SU-DHL-6 (cell line): ENCODE data around the gene NTPCR.

Experiments used
- H2AFZ ChIP-seq: fragments of 200-600 bp; sonication (generic); 2 replicates; pipeline ENCODE4 v1.6.1; 2014; ENCODE audit warnings: low read depth, mild to moderate bottlenecking, moderate library complexity, mixed read lengths, antibody characterized with exemption, low read length; ENCODE audit not compliant: severe bottlenecking
- H3F3A ChIP-seq: fragments of 200-600 bp; shearing (Covaris generic); 2 replicates; pipeline ENCODE4 v1.6.0; 2016; ENCODE audit warnings: antibody characterized with exemption, mild to moderate bottlenecking; ENCODE audit not compliant: insufficient read depth
- H3K27ac ChIP-seq: fragments of 200-600 bp; sonication (generic); 2 replicates; pipeline ENCODE4 v1.5.1; 2016; ENCODE audit warnings: low read depth, mild to moderate bottlenecking, low read length, moderate library complexity, mixed read lengths
- H3K27me3 ChIP-seq: fragments of 200-600 bp; sonication (generic), shearing (Covaris generic); 2 replicates; pipeline ENCODE4 v1.6.0; 2014; ENCODE audit warnings: mild to moderate bottlenecking, low read length
- H3K36me3 ChIP-seq: fragments of 200-600 bp; sonication (generic); 2 replicates; pipeline ENCODE4 v1.6.1; 2014; ENCODE audit warnings: mild to moderate bottlenecking, low read length, mixed read lengths
- H3K4me2 ChIP-seq: fragments of 300-600, 200-600 bp; shearing (Covaris generic), sonication (generic); 2 replicates; pipeline ENCODE4 v1.6.0; 2014; ENCODE audit warnings: low read length, low read depth, mild to moderate bottlenecking; ENCODE audit not compliant: poor library complexity, severe bottlenecking
- H3K4me3 ChIP-seq: fragments of 200-600 bp; sonication (generic); 2 replicates; pipeline ENCODE4 v1.5.1; 2014; ENCODE audit warnings: antibody characterized with exemption, low read length, mild to moderate bottlenecking, mixed read lengths; ENCODE audit not compliant: insufficient read depth, poor library complexity, severe bottlenecking
- H3K79me2 ChIP-seq: fragments of 200-600 bp; sonication (generic); 2 replicates; pipeline ENCODE4 v1.6.1; 2014; ENCODE audit warnings: mild to moderate bottlenecking, low read length, moderate library complexity; ENCODE audit not compliant: insufficient read depth
- H3K9ac ChIP-seq: fragments of 200-600 bp; sonication (generic); 2 replicates; pipeline ENCODE4 v1.7.0; 2014; ENCODE audit warnings: mild to moderate bottlenecking, low read length
- H3K9me2 ChIP-seq: fragments of 200-600 bp; sonication (generic); replicated peaks from 2 replicates; pipeline ENCODE4 v1.6.1; 2014; ENCODE audit warnings: low read length; ENCODE audit not compliant: insufficient read depth
- H3K9me3 ChIP-seq: fragments of 200-600 bp; sonication (generic); 2 replicates; pipeline ENCODE4 v1.6.1; 2014; ENCODE audit warnings: low read length, mixed read lengths; ENCODE audit not compliant: insufficient read depth
- H4K20me1 ChIP-seq: fragments of 200-600 bp; sonication (generic); 2 replicates; pipeline ENCODE4 v1.6.1; 2014; ENCODE audit warnings: low read depth, mild to moderate bottlenecking, antibody characterized with exemption, low read length, moderate library complexity, mixed read lengths
- EZH2phosphoT487 ChIP-seq: fragments of 200-600 bp; sonication (generic), shearing (Covaris generic); conservative IDR thresholded peaks from 2 replicates; pipeline ENCODE4 v1.6.1; 2018; ENCODE audit warnings: mild to moderate bottlenecking, antibody characterized with exemption, low read length, moderate library complexity, mixed read lengths
- TF ChIP-seq, protein P1 (sequence below): fragments of 200-600 bp; sonication (generic); IDR thresholded peaks from one replicate; pipeline ENCODE4 v1.5.1; 2017; ENCODE audit warnings: antibody characterized with exemption, mild to moderate bottlenecking, low read length, moderate library complexity; ENCODE audit not compliant: insufficient read depth, poor library complexity, severe bottlenecking

Gene NTPCR

DNA sequence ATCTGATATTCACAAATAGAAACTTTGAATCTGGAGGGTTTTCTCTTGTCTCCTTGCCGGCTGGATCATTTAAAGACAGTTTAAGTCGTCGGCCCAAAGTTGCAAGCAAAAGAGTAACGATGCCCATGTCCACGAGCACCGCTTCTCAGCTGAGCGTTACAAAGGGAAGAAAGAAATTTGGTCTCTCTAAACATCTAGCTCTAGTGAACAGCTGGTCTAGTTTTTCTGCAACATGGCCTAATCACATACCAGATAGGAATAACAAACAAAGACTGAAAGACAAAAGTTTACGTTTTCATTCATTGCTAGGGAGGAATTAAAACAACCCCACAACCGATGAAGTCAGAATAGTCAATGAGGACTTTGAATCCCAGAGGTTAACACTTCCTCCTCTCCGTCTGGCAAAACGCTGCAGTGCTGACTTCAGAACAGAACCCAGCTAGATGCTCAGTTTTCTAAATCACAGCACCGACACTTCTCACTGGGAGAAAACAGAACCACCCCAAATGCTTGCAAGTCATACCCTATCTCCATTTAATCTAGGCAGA, 69.4 kb downstream of the NTPCR start:
- H4K20me1 ChIP-seq: no peaks in the 10 kb centered on the region
- no peak overlapping the region for H3K9ac ChIP-seq
- no peak overlapping the region for H3K4me3 ChIP-seq
- no peaks in the 10 kb centered on the region for H3K9me3 ChIP-seq
- no peaks in the 10 kb centered on the region for H3K36me3 ChIP-seq
- H2AFZ ChIP-seq: no peak overlapping the region
- no peaks in the 10 kb centered on the region for H3K27me3 ChIP-seq
- H3K4me2 ChIP-seq: no peak overlapping the region
- H3K27ac ChIP-seq: no peak overlapping the region
- no peaks in the 10 kb centered on the region for H3F3A ChIP-seq
- H3K9me2 ChIP-seq: no peaks in the 10 kb centered on the region
- no peaks in the 10 kb centered on the region for H3K79me2 ChIP-seq
- TF ChIP-seq, protein P1, sequence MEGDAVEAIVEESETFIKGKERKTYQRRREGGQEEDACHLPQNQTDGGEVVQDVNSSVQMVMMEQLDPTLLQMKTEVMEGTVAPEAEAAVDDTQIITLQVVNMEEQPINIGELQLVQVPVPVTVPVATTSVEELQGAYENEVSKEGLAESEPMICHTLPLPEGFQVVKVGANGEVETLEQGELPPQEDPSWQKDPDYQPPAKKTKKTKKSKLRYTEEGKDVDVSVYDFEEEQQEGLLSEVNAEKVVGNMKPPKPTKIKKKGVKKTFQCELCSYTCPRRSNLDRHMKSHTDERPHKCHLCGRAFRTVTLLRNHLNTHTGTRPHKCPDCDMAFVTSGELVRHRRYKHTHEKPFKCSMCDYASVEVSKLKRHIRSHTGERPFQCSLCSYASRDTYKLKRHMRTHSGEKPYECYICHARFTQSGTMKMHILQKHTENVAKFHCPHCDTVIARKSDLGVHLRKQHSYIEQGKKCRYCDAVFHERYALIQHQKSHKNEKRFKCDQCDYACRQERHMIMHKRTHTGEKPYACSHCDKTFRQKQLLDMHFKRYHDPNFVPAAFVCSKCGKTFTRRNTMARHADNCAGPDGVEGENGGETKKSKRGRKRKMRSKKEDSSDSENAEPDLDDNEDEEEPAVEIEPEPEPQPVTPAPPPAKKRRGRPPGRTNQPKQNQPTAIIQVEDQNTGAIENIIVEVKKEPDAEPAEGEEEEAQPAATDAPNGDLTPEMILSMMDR: no peak
- TF ChIP-seq EZH2phosphoT487: no peak

DNA sequence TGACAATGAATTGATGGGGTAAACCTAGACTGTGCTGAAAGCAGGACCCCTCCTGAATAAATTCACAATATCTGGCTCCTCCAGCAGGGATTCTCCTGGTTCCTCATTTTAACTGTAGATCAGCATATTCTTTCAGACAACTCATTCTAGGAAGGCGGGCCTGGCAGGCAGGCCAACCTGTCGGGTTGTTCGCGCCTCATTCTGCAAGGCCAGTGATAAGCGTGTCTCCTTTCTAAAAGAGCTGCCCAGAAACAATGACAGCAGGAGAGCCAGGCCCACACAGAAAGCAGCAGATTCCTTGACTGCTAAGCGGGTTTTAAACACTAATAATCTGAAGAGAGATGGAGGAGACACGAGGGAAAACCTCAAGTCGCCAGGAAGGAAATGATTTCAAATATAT, 70.0 kb downstream of the NTPCR start:
- H3K27ac ChIP-seq: no peak overlapping the region

DNA sequence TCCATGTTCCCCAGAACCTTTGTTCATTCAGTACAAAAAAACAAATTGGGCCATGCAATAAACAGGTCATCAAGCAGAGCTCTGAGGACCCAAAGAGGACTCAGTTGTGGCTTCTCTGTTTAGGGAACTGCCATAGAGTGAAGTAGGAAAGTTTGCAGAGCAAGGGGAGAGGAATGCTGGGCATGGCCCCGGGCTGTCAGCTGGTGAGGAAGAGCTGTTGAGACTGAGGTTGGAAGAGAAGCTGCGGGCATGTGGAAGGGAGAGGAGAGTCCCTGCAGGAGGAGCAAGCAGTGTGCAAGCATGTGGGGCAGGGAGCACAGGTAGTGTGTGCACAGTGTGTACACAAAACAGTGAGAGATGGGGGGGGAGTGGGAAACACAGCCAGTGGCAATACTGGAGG, 71.8 kb downstream of the NTPCR start:
- Histone ChIP-seq H3K4me3 (no peak overlapping the region), H3K27me3 (no peaks in the 10 kb centered on the region), H3K36me3 (no peaks in the 10 kb centered on the region), H3K79me2 (no peaks in the 10 kb centered on the region), H3F3A (no peaks in the 10 kb centered on the region), H3K9me2 (no peaks in the 10 kb centered on the region), H2AFZ (no peak overlapping the region), H3K4me2 (no peak overlapping the region), H3K9ac (no peak overlapping the region), H4K20me1 (no peaks in the 10 kb centered on the region), H3K9me3 (no peaks in the 10 kb centered on the region), H3K27ac (no peak overlapping the region)
- TF ChIP-seq EZH2phosphoT487: no peak
- TF ChIP-seq, protein P1: no peak

More for the DNA sequence above, 70.0 kb downstream of the NTPCR start:
- Histone ChIP-seq H3K36me3 (no peaks in the 10 kb centered on the region), H3K4me3 (no peak overlapping the region), H2AFZ (no peak overlapping the region), H3K9me2 (no peaks in the 10 kb centered on the region), H3K4me2 (no peak overlapping the region), H3K9ac (no peak overlapping the region), H3K79me2 (no peaks in the 10 kb centered on the region), H3K27me3 (no peaks in the 10 kb centered on the region), H4K20me1 (no peaks in the 10 kb centered on the region), H3F3A (no peaks in the 10 kb centered on the region), H3K9me3 (no peaks in the 10 kb centered on the region)
- TF ChIP-seq, protein P1: no peak
- TF ChIP-seq EZH2phosphoT487: no peak

DNA sequence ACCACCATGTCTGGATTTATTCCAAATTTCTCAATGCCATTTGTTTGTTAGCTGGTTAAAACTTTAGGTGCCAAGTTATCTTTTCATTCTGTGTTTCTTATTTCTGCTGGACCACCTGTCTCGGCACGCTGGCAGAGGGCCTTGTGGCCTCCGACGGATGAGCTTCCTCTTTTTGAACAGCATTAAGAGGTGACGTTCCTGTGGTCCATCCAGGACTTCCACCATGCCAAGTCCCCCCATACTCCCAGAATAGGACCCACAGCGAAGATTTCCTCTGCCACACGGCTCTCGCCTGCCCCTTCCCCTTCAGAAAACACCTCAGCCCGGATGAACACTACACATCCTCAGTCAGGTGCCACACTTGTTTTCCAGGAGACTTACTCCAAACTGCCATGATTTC, 73.8 kb downstream of the NTPCR start:
- H3K9me2 ChIP-seq: no peaks in the 10 kb centered on the region
- H3K36me3 ChIP-seq: no peaks in the 10 kb centered on the region
- no peak overlapping the region for H3K9ac ChIP-seq
- no peaks in the 10 kb centered on the region for H3K27me3 ChIP-seq
- H3K9me3 ChIP-seq: no peaks in the 10 kb centered on the region
- H3F3A ChIP-seq: no peaks in the 10 kb centered on the region
- H3K4me2 ChIP-seq: no peak overlapping the region
- H3K79me2 ChIP-seq: no peaks in the 10 kb centered on the region
- no peak overlapping the region for H3K4me3 ChIP-seq
- H4K20me1 ChIP-seq: no peaks in the 10 kb centered on the region
- H3K27ac ChIP-seq: no peak overlapping the region
- TF ChIP-seq, protein P1: no peak
- TF ChIP-seq EZH2phosphoT487: no peak
- no peak overlapping the region for H2AFZ ChIP-seq
